WTC11 (cell line): ENCODE results near the gene TCEAL4. TPM values are rescaled to one million over a fixed set of nuclear protein-coding genes. Genes with fewer than 3 reads are reported as not detected.

Experiments
- ATAC-seq: fragments of 200-7000 bp; cut with Tn5 transposase; 2 replicates; pipeline ENCODE4 v1.10.0; 2021; ENCODE audit warnings: mild to moderate bottlenecking, moderate library complexity
- CTCF ChIA-PET: fragments of 300-600 bp; sonication (Branson Sonifier 250); formaldehyde crosslinking; loops from one replicate; lab custom pipeline; 2021; ENCODE audit warnings: antibody characterized with exemption; lab: Charles Lee
- POLR2A ChIA-PET: fragments of 350-600 bp; sonication (Branson Sonifier 250); formaldehyde crosslinking; loops from one replicate; lab custom pipeline; 2021; ENCODE audit warnings: antibody characterized with exemption; lab: Charles Lee
- DNase-seq: peaks from one replicate; pipeline ENCODE4 v3.0.0; 2021; ENCODE audit warnings: low spot score
- H3K27ac Mint-ChIP-seq: 2 replicates; pipeline ENCODE4 v1.8.0; 2021; ENCODE audit warnings: mixed read lengths
- H3K27me3 Mint-ChIP-seq: 2 replicates; pipeline ENCODE4 v1.8.0; 2021; ENCODE audit warnings: low read depth, mild to moderate bottlenecking, moderate library complexity, mixed read lengths
- H3K36me3 Mint-ChIP-seq: 2 replicates; pipeline ENCODE4 v1.8.0; 2021; ENCODE audit warnings: mixed read lengths
- H3K4me1 Mint-ChIP-seq: 2 replicates; pipeline ENCODE4 v1.8.0; 2022; ENCODE audit warnings: mixed read lengths
- H3K4me3 Mint-ChIP-seq: 2 replicates; pipeline ENCODE4 v1.8.0; 2021; ENCODE audit warnings: mild to moderate bottlenecking, moderate library complexity, mixed read lengths
- H3K9me3 Mint-ChIP-seq: 2 replicates; pipeline ENCODE4 v1.8.0; 2021; ENCODE audit warnings: mixed read lengths
- FOXJ3 ChIP-seq: sonication (generic); formaldehyde crosslinking; IDR thresholded peaks from 2 replicates; pipeline ENCODE4 v1.9.0; 2021; ENCODE audit warnings: missing genetic modification reagents, mild to moderate bottlenecking, borderline replicate concordance
- GRHL2 ChIP-seq: fragments of 250-450 bp; sonication (Bioruptor Pico); IDR thresholded peaks from 2 replicates; pipeline ENCODE4 v1.8.0; 2022; ENCODE audit warnings: mild to moderate bottlenecking, moderate library complexity; ENCODE audit not compliant: insufficient replicate concordance, severe bottlenecking
- OVOL2 ChIP-seq: fragments of 250-450 bp; sonication (Bioruptor Pico); IDR thresholded peaks from 2 replicates; pipeline ENCODE4 v1.9.0; 2021; ENCODE audit warnings: mild to moderate bottlenecking, borderline replicate concordance
- TEAD4 ChIP-seq: sonication (generic); formaldehyde crosslinking; IDR thresholded peaks from 2 replicates; pipeline ENCODE4 v1.8.0; 2022; ENCODE audit warnings: mild to moderate bottlenecking, missing genetic modification reagents
- total RNA-seq: library from RNA; stranded (reverse); gene quantifications from 3 replicates; pipeline ENCODE4 v1.2.3, GENCODE V29; 2021
- TF ChIP-seq, protein P1 (sequence below): fragments of 250-450 bp; sonication (Bioruptor Pico); IDR thresholded peaks from 2 replicates; pipeline ENCODE4 v1.9.0; 2021; ENCODE audit warnings: mild to moderate bottlenecking
- TF ChIP-seq, protein P2 (sequence below): sonication (generic); formaldehyde crosslinking; IDR thresholded peaks from 2 replicates; pipeline ENCODE4 v1.8.1; 2022; ENCODE audit warnings: mild to moderate bottlenecking, moderate library complexity, missing genetic modification reagents
- TF ChIP-seq, protein P3 (sequence below): sonication (generic); formaldehyde crosslinking; IDR thresholded peaks from 2 replicates; pipeline ENCODE4 v1.8.0; 2023; ENCODE audit warnings: missing genetic modification reagents, mild to moderate bottlenecking, borderline replicate concordance
- TF ChIP-seq, protein P4 (sequence below): sonication (generic); formaldehyde crosslinking; IDR thresholded peaks from 2 replicates; pipeline ENCODE4 v1.8.0; 2022; ENCODE audit warnings: mild to moderate bottlenecking, missing genetic modification reagents
- TF ChIP-seq, protein P5 (sequence below): sonication (generic); formaldehyde crosslinking; IDR thresholded peaks from 2 replicates; pipeline ENCODE4 v1.8.1; 2022; ENCODE audit warnings: missing genetic modification reagents, borderline replicate concordance

TCEAL4 gene
- total RNA-seq, 1 experiment from 2014 or later, result 46.4 TPM

DNA sequence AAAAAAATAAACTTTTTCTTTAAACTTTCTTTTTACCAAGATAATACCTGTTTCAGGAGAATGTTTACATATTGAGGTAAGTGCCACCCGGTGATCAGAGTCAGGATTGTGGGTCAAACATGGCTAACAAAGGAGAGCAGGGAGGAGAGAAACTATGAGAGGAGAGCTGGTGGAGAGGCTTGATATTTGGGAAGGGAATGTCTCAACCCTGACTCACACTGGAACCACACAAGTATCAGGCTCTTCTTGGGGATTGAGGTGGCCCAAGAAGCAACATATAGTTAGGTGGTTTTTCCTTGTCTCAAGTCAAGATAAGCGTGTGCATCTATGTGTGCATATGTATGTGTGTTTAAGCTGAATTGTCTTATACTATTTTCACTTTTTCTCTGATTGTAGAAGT lies 50.1 kb downstream of the TCEAL4 start:
- DNase-seq (no peak), ATAC-seq (no peak)
- no peaks in the 10 kb centered on the region for H3K27me3 Mint-ChIP-seq
- ChIA-PET CTCF (no interaction called here), POLR2A (no interaction called here)
- no peak overlapping the region for H3K27ac Mint-ChIP-seq
- H3K4me1 Mint-ChIP-seq, result no peaks in the 10 kb centered on the region
- H3K36me3 Mint-ChIP-seq, result no peaks in the 10 kb centered on the region
- TF ChIP-seq, protein P1, sequence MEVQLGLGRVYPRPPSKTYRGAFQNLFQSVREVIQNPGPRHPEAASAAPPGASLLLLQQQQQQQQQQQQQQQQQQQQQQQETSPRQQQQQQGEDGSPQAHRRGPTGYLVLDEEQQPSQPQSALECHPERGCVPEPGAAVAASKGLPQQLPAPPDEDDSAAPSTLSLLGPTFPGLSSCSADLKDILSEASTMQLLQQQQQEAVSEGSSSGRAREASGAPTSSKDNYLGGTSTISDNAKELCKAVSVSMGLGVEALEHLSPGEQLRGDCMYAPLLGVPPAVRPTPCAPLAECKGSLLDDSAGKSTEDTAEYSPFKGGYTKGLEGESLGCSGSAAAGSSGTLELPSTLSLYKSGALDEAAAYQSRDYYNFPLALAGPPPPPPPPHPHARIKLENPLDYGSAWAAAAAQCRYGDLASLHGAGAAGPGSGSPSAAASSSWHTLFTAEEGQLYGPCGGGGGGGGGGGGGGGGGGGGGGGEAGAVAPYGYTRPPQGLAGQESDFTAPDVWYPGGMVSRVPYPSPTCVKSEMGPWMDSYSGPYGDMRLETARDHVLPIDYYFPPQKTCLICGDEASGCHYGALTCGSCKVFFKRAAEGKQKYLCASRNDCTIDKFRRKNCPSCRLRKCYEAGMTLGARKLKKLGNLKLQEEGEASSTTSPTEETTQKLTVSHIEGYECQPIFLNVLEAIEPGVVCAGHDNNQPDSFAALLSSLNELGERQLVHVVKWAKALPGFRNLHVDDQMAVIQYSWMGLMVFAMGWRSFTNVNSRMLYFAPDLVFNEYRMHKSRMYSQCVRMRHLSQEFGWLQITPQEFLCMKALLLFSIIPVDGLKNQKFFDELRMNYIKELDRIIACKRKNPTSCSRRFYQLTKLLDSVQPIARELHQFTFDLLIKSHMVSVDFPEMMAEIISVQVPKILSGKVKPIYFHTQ, result no peak
- no peak for TF ChIP-seq GRHL2 (CRISPR knock-in tag)
- TF ChIP-seq, protein P2, sequence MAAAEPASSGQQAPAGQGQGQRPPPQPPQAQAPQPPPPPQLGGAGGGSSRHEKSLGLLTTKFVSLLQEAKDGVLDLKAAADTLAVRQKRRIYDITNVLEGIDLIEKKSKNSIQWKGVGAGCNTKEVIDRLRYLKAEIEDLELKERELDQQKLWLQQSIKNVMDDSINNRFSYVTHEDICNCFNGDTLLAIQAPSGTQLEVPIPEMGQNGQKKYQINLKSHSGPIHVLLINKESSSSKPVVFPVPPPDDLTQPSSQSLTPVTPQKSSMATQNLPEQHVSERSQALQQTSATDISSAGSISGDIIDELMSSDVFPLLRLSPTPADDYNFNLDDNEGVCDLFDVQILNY (CRISPR knock-in tag), result no peak
- TF ChIP-seq FOXJ3, result no peak
- TF ChIP-seq, protein P3, sequence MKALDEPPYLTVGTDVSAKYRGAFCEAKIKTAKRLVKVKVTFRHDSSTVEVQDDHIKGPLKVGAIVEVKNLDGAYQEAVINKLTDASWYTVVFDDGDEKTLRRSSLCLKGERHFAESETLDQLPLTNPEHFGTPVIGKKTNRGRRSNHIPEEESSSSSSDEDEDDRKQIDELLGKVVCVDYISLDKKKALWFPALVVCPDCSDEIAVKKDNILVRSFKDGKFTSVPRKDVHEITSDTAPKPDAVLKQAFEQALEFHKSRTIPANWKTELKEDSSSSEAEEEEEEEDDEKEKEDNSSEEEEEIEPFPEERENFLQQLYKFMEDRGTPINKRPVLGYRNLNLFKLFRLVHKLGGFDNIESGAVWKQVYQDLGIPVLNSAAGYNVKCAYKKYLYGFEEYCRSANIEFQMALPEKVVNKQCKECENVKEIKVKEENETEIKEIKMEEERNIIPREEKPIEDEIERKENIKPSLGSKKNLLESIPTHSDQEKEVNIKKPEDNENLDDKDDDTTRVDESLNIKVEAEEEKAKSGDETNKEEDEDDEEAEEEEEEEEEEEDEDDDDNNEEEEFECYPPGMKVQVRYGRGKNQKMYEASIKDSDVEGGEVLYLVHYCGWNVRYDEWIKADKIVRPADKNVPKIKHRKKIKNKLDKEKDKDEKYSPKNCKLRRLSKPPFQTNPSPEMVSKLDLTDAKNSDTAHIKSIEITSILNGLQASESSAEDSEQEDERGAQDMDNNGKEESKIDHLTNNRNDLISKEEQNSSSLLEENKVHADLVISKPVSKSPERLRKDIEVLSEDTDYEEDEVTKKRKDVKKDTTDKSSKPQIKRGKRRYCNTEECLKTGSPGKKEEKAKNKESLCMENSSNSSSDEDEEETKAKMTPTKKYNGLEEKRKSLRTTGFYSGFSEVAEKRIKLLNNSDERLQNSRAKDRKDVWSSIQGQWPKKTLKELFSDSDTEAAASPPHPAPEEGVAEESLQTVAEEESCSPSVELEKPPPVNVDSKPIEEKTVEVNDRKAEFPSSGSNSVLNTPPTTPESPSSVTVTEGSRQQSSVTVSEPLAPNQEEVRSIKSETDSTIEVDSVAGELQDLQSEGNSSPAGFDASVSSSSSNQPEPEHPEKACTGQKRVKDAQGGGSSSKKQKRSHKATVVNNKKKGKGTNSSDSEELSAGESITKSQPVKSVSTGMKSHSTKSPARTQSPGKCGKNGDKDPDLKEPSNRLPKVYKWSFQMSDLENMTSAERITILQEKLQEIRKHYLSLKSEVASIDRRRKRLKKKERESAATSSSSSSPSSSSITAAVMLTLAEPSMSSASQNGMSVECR, result no peak
- no peak for TF ChIP-seq OVOL2 (CRISPR knock-in tag)
- TF ChIP-seq, protein P4, sequence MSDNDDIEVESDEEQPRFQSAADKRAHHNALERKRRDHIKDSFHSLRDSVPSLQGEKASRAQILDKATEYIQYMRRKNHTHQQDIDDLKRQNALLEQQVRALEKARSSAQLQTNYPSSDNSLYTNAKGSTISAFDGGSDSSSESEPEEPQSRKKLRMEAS (CRISPR knock-in tag), result no peak
- TF ChIP-seq, protein P5, sequence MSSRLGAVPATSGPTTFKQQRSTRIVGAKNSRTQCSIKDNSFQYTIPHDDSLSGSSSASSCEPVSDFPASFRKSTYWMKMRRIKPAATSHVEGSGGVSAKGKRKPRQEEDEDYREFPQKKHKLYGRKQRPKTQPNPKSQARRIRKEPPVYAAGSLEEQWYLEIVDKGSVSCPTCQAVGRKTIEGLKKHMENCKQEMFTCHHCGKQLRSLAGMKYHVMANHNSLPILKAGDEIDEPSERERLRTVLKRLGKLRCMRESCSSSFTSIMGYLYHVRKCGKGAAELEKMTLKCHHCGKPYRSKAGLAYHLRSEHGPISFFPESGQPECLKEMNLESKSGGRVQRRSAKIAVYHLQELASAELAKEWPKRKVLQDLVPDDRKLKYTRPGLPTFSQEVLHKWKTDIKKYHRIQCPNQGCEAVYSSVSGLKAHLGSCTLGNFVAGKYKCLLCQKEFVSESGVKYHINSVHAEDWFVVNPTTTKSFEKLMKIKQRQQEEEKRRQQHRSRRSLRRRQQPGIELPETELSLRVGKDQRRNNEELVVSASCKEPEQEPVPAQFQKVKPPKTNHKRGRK (CRISPR knock-in tag), result no peak
- TF ChIP-seq TEAD4 (CRISPR knock-in tag), result no peak
- no peaks in the 10 kb centered on the region for H3K9me3 Mint-ChIP-seq
- no peak overlapping the region for H3K4me3 Mint-ChIP-seq

Other genes starting within 250 kb of the TCEAL4 start
- gene TCEAL9, start 229.0 kb upstream of the TCEAL4 start, total RNA-seq, result 30.4 to 35.0 TPM (median 30.7 TPM) in 3 replicates
- gene BEX3, start 209.0 kb upstream of the TCEAL4 start, total RNA-seq, result 263 to 292 TPM (median 277 TPM) in 3 replicates
- 0.17 to 0.48 TPM (median 0.23 TPM) in 3 replicates for gene RAB40A, start 66.0 kb upstream of the TCEAL4 start, total RNA-seq
- gene TCEAL3, start 22.4 kb downstream of the TCEAL4 start, total RNA-seq, result 9.3 to 14.1 TPM (median 11.7 TPM) in 3 replicates
- gene TCEAL1, start 43.5 kb downstream of the TCEAL4 start, total RNA-seq, result 4.6 to 4.9 TPM (median 4.7 TPM) in 3 replicates
- gene MORF4L2, start 101.2 kb downstream of the TCEAL4 start, total RNA-seq, result 325 to 355 TPM (median 329 TPM) in 3 replicates
- gene TMEM31, start 125.4 kb downstream of the TCEAL4 start, total RNA-seq, result 0.24 to 0.34 TPM (median 0.27 TPM) in 3 replicates
- 29.2 to 31.3 TPM (median 29.5 TPM) in 3 replicates for gene PLP1, start 191.3 kb downstream of the TCEAL4 start, total RNA-seq
- gene RAB9B, start 246.7 kb downstream of the TCEAL4 start, total RNA-seq, result 0.22 to 0.44 TPM (median 0.25 TPM) in 3 replicates